Measurements from ENCODE around the gene IL4. TPM values are rescaled to one million over a fixed set of nuclear protein-coding genes. Genes with fewer than 3 reads are reported as not detected.

The IL4 gene
- total and polyA plus RNA-seq, 9 of the 15 experiments (the other 6 are each of a cell fraction or from before 2014, with no cell fraction given) = 0.22 to 0.62 TPM; not detected in 7

DNA sequence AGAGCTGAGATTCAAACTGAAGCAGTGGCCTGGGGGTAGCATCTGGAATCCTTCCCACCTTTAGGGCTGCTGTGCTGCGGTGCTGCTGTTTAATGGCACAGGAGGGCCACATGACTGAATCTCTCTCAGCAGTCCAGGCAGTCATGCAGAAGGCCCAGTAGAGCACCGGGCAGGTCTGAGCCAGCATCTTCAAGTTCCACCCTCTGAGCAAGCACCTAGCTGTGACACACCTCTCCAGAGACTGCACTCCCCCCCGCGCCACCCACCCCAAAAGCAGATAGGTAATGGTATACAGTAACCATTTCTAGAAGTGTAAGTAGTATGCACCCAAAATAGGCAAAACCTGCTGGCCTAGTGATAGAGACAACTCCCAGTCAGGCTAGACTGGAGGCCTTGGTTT lies 8.2 kb downstream of the IL4 start:
- no TSS peak for BruUV-seq (replicated peaks)
- POLR2A ChIA-PET = no interaction called here
- no peaks in the 10 kb centered on the region for H3K9me1 ChIP-seq (ENCODE audit: control insufficient read depth, insufficient read depth, low read length)
- no peak overlapping the region for H3K4me3 ChIP-seq
- H4K20me1 ChIP-seq (replicated peaks; ENCODE audit: control insufficient read depth, insufficient read depth, low read length) = no peaks in the 10 kb centered on the region
- no peaks in the 10 kb centered on the region for H3K9me3 ChIP-seq (replicated peaks; ENCODE audit: control insufficient read depth, insufficient read depth, low read depth, low read length)
- in situ Hi-C loops (cut with MboI) = no loop called here
- peaks cover 7 to 36% of the 10 kb centered on the region in 2 experiments for H3K4me1 ChIP-seq (replicated peaks in 1 of 2; ENCODE audit: control insufficient read depth in 2 of 2, insufficient read depth in 2 of 2, low read length in 2 of 2)
- H3K27me3 ChIP-seq (ENCODE audit: control insufficient read depth in 2 of 2, insufficient read depth in 2 of 2, low read length in 2 of 2) = no peaks in the 10 kb centered on the region
- no peak overlapping the region for H3K27ac ChIP-seq (ENCODE audit: extremely low read depth, low read depth, low read length)
- CTCF ChIA-PET (ENCODE audit: low intra/inter-chr PET ratio) = no interaction called here
- H3K36me3 ChIP-seq (ENCODE audit: control insufficient read depth, insufficient read depth, low read length) = no peaks in the 10 kb centered on the region
- H3K79me2 ChIP-seq (ENCODE audit: control insufficient read depth, insufficient read depth, low read length) = no peaks in the 10 kb centered on the region
- no peak overlapping the region for H3K9ac ChIP-seq (ENCODE audit: insufficient read depth in 1 of 2, low read depth in 2 of 2, low read length in 2 of 2)
- H2AFZ ChIP-seq (ENCODE audit: low read depth, low read length) = peak overlapping the region; percentile 56; the same call in 1 of the 2 replicates
- no peak for FAIRE-seq
- WGBS (ENCODE audit: insufficient coverage, low coverage, missing lambda C conversion rate) = 86% methylated on average over 4 of the region's 4 CpGs
- no peak for TF ChIP-seq ZNF3 (CRISPR knock-in tag; IDR thresholded peaks at IDR 0.05)
- no peak for TF ChIP-seq MCM2 (IDR thresholded peaks at IDR 0.05; ENCODE audit: low read depth)
- TF ChIP-seq MAFK (IDR thresholded peaks at IDR 0.05; ENCODE audit: low read length) = no peak
- no peak for TF ChIP-seq ZBTB8A (IDR thresholded peaks at IDR 0.05; ENCODE audit: partially characterized antibody)
- TF ChIP-seq, protein P1, sequence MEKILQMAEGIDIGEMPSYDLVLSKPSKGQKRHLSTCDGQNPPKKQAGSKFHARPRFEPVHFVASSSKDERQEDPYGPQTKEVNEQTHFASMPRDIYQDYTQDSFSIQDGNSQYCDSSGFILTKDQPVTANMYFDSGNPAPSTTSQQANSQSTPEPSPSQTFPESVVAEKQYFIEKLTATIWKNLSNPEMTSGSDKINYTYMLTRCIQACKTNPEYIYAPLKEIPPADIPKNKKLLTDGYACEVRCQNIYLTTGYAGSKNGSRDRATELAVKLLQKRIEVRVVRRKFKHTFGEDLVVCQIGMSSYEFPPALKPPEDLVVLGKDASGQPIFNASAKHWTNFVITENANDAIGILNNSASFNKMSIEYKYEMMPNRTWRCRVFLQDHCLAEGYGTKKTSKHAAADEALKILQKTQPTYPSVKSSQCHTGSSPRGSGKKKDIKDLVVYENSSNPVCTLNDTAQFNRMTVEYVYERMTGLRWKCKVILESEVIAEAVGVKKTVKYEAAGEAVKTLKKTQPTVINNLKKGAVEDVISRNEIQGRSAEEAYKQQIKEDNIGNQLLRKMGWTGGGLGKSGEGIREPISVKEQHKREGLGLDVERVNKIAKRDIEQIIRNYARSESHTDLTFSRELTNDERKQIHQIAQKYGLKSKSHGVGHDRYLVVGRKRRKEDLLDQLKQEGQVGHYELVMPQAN (IDR thresholded peaks at IDR 0.05; ENCODE audit: borderline replicate concordance) = no peak
- no peak for TF ChIP-seq HDAC8 (tag; IDR thresholded peaks at IDR 0.05)
- TF ChIP-seq ETV1 (tag; conservative IDR thresholded peaks at IDR 0.05; ENCODE audit: low read depth) = no peak
- no peak overlapping the region for H3K4me2 ChIP-seq (ENCODE audit: insufficient read depth, low read length)
- DNase-seq (ENCODE audit: extremely low read depth in 1 of 4, low spot score in 3 of 4) = no peak
- no peak; the same call in 2 of the 3 replicates for ATAC-seq
- intact Hi-C loops (cut with micrococcal nuclease) = no loop called here

Measured in K562 (cell line).